H1 (cell line): ENCODE measurements around the gene OASL. TPM values are rescaled to one million over a fixed set of nuclear protein-coding genes. Genes with fewer than 3 reads are reported as not detected.

Experiments
- CTCF ChIA-PET: fragments of 300-600 bp; sonication (Branson Sonifier 250); formaldehyde crosslinking; loops from one replicate; lab custom pipeline; 2021; ENCODE audit not compliant: partially characterized antibody; lab: Charles Lee
- POLR2A ChIA-PET: fragments of 300-600 bp; sonication (Branson Sonifier 250); formaldehyde crosslinking; loops from one replicate; lab custom pipeline; 2021; ENCODE audit warnings: inconsistent platforms; ENCODE audit not compliant: partially characterized antibody; lab: Charles Lee
- DNase-seq, 2 experiments: peaks; one replicate each; pipeline versions ENCODE4 v3.0.0 to v3.0.0-alpha.2; 2010 to 2022; ENCODE audit warnings: low spot score in 2 of 2, low read depth in 1 of 2, mixed read lengths in 1 of 2
- FAIRE-seq: peaks from 2 replicates; lab custom pipeline; 2011; peaks lifted over from hg19 to GRCh38; lab: Jason Lieb, UNC
- H2AFZ ChIP-seq: 2 replicates; pipeline ENCODE4 v1.8.1; 2012; ENCODE audit warnings: low read length, inconsistent platforms
- H2AK5ac ChIP-seq: 2 replicates; pipeline ENCODE4 v1.6.1; 2013; ENCODE audit warnings: low read depth, low read length
- H2BK120ac ChIP-seq: replicated peaks from 2 replicates; pipeline ENCODE3; 2013; ENCODE audit warnings: low read depth, low read length, inconsistent platforms
- H2BK12ac ChIP-seq: 2 replicates; pipeline ENCODE4 v1.6.1; 2013; ENCODE audit warnings: low read depth, low read length
- H2BK15ac ChIP-seq: 2 replicates; pipeline ENCODE4 v1.6.1; 2013; ENCODE audit warnings: low read length
- H2BK20ac ChIP-seq: 2 replicates; pipeline ENCODE4 v1.6.1; 2013; ENCODE audit warnings: low read length
- H2BK5ac ChIP-seq: 2 replicates; pipeline ENCODE4 v1.6.1; 2013; ENCODE audit warnings: low read depth, low read length
- H3K14ac ChIP-seq: 2 replicates; pipeline ENCODE4 v1.6.1; 2013; ENCODE audit warnings: inconsistent platforms; ENCODE audit not compliant: insufficient read length
- H3K18ac ChIP-seq: 2 replicates; pipeline ENCODE4 v1.6.1; 2013; ENCODE audit warnings: low read length; ENCODE audit errors: extremely low read depth
- H3K23ac ChIP-seq: 2 replicates; pipeline ENCODE4 v1.6.1; 2013; ENCODE audit warnings: inconsistent platforms; ENCODE audit not compliant: insufficient read length
- H3K23me2 ChIP-seq: 2 replicates; pipeline ENCODE4 v1.6.1; 2013; ENCODE audit warnings: low read depth, low read length
- H3K27ac ChIP-seq: 2 replicates; pipeline ENCODE4 v1.6.1; 2011; ENCODE audit warnings: low read depth, low read length, inconsistent platforms
- H3K27me3 ChIP-seq, 4 experiments: replicated peaks in 1 of 4; 1 replicate in 1 of 4; 2 replicates in 3 of 4; pipeline versions ENCODE4 v1.6.1 to v1.8.1; 2011 to 2013; ENCODE audit warnings: low read length in 3 of 4, mild to moderate bottlenecking in 3 of 4, inconsistent platforms in 2 of 4, mixed read lengths in 2 of 4, moderate library complexity in 1 of 4; ENCODE audit not compliant: control insufficient read depth in 3 of 4, insufficient read depth in 3 of 4; ENCODE audit errors: extremely low read depth in 1 of 4
- H3K36me3 ChIP-seq, 4 experiments: 2 replicates each; pipeline versions ENCODE4 v1.6.1 to v1.8.1; 2011 to 2013; ENCODE audit warnings: mild to moderate bottlenecking in 4 of 4, low read length in 3 of 4, moderate library complexity in 2 of 4, control low read depth in 1 of 4, inconsistent platforms in 1 of 4; ENCODE audit not compliant: insufficient read depth in 4 of 4, control insufficient read depth in 2 of 4
- H3K4ac ChIP-seq: replicated peaks from 2 replicates; pipeline ENCODE3; 2013; ENCODE audit warnings: low read length, low read depth, mixed read lengths, inconsistent platforms; ENCODE audit not compliant: insufficient read length
- H3K4me1 ChIP-seq, 4 experiments: replicated peaks in 1 of 4; 1 replicate in 1 of 4; 2 replicates in 3 of 4; pipeline versions ENCODE4 v1.6.1 to v1.8.1; 2011 to 2013; ENCODE audit warnings: low read length in 3 of 4, inconsistent platforms in 2 of 4, mixed read lengths in 1 of 4; ENCODE audit not compliant: insufficient read depth in 4 of 4, control insufficient read depth in 3 of 4
- H3K4me2 ChIP-seq, 2 experiments: 2 replicates each; pipeline versions ENCODE4 v1.6.1 to v1.8.1; 2011 to 2013; ENCODE audit warnings: low read depth in 2 of 2, low read length in 2 of 2, control low read depth in 1 of 2, inconsistent platforms in 1 of 2, mild to moderate bottlenecking in 1 of 2; ENCODE audit not compliant: insufficient read depth in 1 of 2
- H3K4me3 ChIP-seq, 4 experiments: fragments of 200-600, 300-600 bp in 1 of 4; sonication (generic), shearing (Covaris generic), sonication (Bioruptor Twin) in 1 of 4; 2 replicates each; pipeline versions ENCODE4 v1.5.1 to v1.8.1; 2011 to 2016; ENCODE audit warnings: low read length in 4 of 4, low read depth in 3 of 4, control low read depth in 2 of 4, inconsistent platforms in 2 of 4, mild to moderate bottlenecking in 2 of 4, mixed read lengths in 1 of 4, moderate library complexity in 1 of 4; ENCODE audit not compliant: insufficient read depth in 2 of 4; ENCODE audit errors: extremely low read depth in 1 of 4
- H3K56ac ChIP-seq: replicated peaks from 2 replicates; pipeline ENCODE3; 2013; ENCODE audit warnings: low read depth, mild to moderate bottlenecking, mixed read lengths, low read length, inconsistent platforms; ENCODE audit not compliant: insufficient read length
- H3K79me1 ChIP-seq: 2 replicates; pipeline ENCODE4 v1.6.1; 2013; ENCODE audit warnings: low read depth, low read length, control low read depth
- H3K79me2 ChIP-seq, 2 experiments: 2 replicates each; pipeline versions ENCODE4 v1.6.1 to v1.8.1; 2012 to 2013; ENCODE audit warnings: low read length in 2 of 2, mild to moderate bottlenecking in 2 of 2, inconsistent platforms in 1 of 2; ENCODE audit not compliant: insufficient read depth in 2 of 2, control insufficient read depth in 1 of 2
- H3K9ac ChIP-seq, 4 experiments: replicated peaks in 1 of 4; 1 replicate in 1 of 4; 2 replicates in 3 of 4; pipeline versions ENCODE4 v1.6.1 to v1.8.1; 2011 to 2013; ENCODE audit warnings: low read depth in 3 of 4, low read length in 3 of 4, control low read depth in 2 of 4, mild to moderate bottlenecking in 2 of 4, moderate library complexity in 2 of 4, inconsistent platforms in 1 of 4; ENCODE audit errors: extremely low read depth in 1 of 4
- H3K9me3 ChIP-seq, 2 experiments: 2 replicates each; pipeline versions ENCODE4 v1.6.1 to v1.8.1; 2012 to 2013; ENCODE audit warnings: mild to moderate bottlenecking in 2 of 2, moderate library complexity in 2 of 2, control low read depth in 1 of 2, inconsistent platforms in 1 of 2, low read depth in 1 of 2, low read length in 1 of 2, mixed read lengths in 1 of 2; ENCODE audit not compliant: insufficient read depth in 2 of 2
- H4K20me1 ChIP-seq, 2 experiments: replicated peaks in 1 of 2; 2 replicates each; pipeline versions ENCODE3 to v1.8.1; 2011 to 2013; ENCODE audit warnings: inconsistent platforms in 2 of 2, low read length in 2 of 2, mild to moderate bottlenecking in 1 of 2; ENCODE audit not compliant: insufficient read depth in 2 of 2, control insufficient read depth in 1 of 2
- H4K5ac ChIP-seq: 2 replicates; pipeline ENCODE4 v1.6.1; 2013; ENCODE audit warnings: low read length, low read depth, mixed read lengths, inconsistent platforms; ENCODE audit not compliant: insufficient read length
- H4K8ac ChIP-seq: 2 replicates; pipeline ENCODE4 v1.8.0; 2013; ENCODE audit warnings: mild to moderate bottlenecking, moderate library complexity, low read length, inconsistent platforms; ENCODE audit not compliant: insufficient read depth; ENCODE audit errors: extremely low read depth
- H4K91ac ChIP-seq: replicated peaks from 2 replicates; pipeline ENCODE3; 2013; ENCODE audit warnings: low read length, mixed read lengths, inconsistent platforms; ENCODE audit not compliant: insufficient read length
- EP300 ChIP-seq, 2 experiments: IDR thresholded peaks; 1 replicate in 1 of 2; 2 replicates in 1 of 2; pipeline ENCODE4 v1.6.1; 2011 to 2012; ENCODE audit warnings: low read depth in 2 of 2, low read length in 2 of 2, mild to moderate bottlenecking in 2 of 2, borderline replicate concordance in 1 of 2, inconsistent platforms in 1 of 2, moderate library complexity in 1 of 2
- KDM4A ChIP-seq: IDR thresholded peaks from one replicate; pipeline ENCODE4 v1.7.1; 2012; ENCODE audit warnings: low read depth, mild to moderate bottlenecking, moderate library complexity, low read length, inconsistent platforms; ENCODE audit not compliant: severe bottlenecking
- NRF1 ChIP-seq: IDR thresholded peaks from 2 replicates; pipeline ENCODE4 v1.6.1; 2011; ENCODE audit warnings: mild to moderate bottlenecking, low read depth, low read length, improper control_type of control experiment
- RBBP5 ChIP-seq: IDR thresholded peaks from 2 replicates; pipeline ENCODE4 v1.7.1; 2012; ENCODE audit warnings: low read depth, mild to moderate bottlenecking, inconsistent platforms, low read length, moderate library complexity, borderline replicate concordance
- SAP30 ChIP-seq: fragments of 300-600 bp; sonication (generic); IDR thresholded peaks from 2 replicates; pipeline ENCODE4 v1.7.1; 2012; ENCODE audit warnings: low read length, moderate library complexity, mild to moderate bottlenecking, inconsistent platforms; ENCODE audit not compliant: insufficient read depth, insufficient replicate concordance
- WGBS, 2 experiments: shearing (Covaris generic) in 1 of 2; methylation state at CpG; one replicate each; pipeline versions ENCODE4 v1.1.6 to v1.1.7; 2013 to 2015; ENCODE audit warnings: low lambda C conversion rate in 2 of 2, mixed read lengths in 2 of 2, inconsistent platforms in 1 of 2, low coverage in 1 of 2, missing lambda C conversion rate in 1 of 2; ENCODE audit not compliant: insufficient replicate concordance in 2 of 2, insufficient coverage in 1 of 2, insufficient read length in 1 of 2; ENCODE audit errors: extremely low coverage in 1 of 2, missing lambda C conversion rate in 1 of 2; 5-methylcytosine and 5-hydroxymethylcytosine counted together
- polyA plus RNA-seq, 7 experiments: library from polyadenylated mRNA; depleted of rRNA in 3 of 7; stranded (reverse) in 5 of 7; unstranded in 2 of 7; fragments of >200 nt in 5 of 7; fragments of 200-250 nt in 2 of 7; gene quantifications; 1 replicate in 5 of 7; 2 replicates in 1 of 7; 4 replicates in 1 of 7; pipeline versions ENCODE4 v1.2.1 to v1.2.3, GENCODE V29; 2011 to 2013; ENCODE audit warnings: missing spikeins in 2 of 7, mixed read lengths in 2 of 7
- total RNA-seq: library from RNA; stranded (reverse); fragmentation: NEBNext Ultra II Directional; extraction: Animal tissue kit (Norgen Biotek cat#: 25700); gene quantifications from 2 replicates; pipeline ENCODE4 v1.2.1, GENCODE V29; 2021

The OASL gene
- total and polyA plus RNA-seq, 2 of the 8 experiments (the other 6 are each of a cell fraction or from before 2014, with no cell fraction given) = not detected

DNA sequence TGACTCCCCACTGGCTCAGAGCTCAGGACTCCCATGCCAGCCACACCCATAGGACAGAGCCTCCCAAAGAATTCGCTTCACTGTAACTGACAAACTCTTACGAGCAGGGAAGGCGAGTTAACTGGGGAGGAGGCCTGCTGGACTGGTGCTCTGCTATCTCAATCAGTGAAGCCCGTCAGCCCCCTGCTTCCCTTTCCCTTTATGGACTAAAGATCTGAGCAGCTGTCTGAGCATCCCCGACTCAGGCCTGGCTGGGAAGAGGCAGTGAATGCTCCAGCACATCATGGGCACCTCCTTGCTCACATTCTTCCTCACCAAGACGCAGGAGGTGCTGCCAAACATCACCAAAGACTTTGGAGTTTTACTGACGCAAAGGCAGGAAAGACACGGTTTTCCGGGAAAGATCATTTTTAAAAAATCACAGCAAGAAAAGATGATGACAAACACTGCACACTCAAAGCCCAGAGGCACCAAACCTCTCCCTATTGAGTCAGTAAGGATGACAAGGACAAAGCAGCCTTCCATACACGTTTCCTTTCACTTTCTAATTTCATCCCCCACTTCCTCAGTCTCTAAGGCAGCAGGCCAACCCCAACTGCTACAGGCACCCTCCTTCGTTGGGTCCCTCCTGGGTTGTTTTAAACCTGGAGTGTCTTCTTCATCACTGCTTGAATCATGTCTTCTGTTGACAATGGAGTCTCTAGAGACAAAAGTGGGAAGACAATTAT, 48.6 kb upstream of the OASL start:
- CTCF ChIA-PET = interaction anchor here (1.0 to 2.6 kb wide), 4 partner anchors 11 to 356 kb away, joined by 3 to 23 read pairs (median 4); no protein-coding TSS in a partner anchor
- Histone ChIP-seq H3K9me3 (no peaks in the 10 kb centered on the region; a peak in 1 of 4 replicates), H4K20me1 (no peaks in the 10 kb centered on the region), H2AK5ac (no peak overlapping the region), H3K4me1 (peaks cover 0 to 4% (median 0%) of the 10 kb centered on the region in 4 experiments; a peak in 1 of 7 replicates), H3K4me2 (no peak overlapping the region), H3K27me3 (no peaks in the 10 kb centered on the region), H3K79me2 (no peaks in the 10 kb centered on the region), H3K23ac (no peak overlapping the region), H2BK12ac (no peak overlapping the region), H3K23me2 (no peaks in the 10 kb centered on the region), H3K9ac (no peak overlapping the region), H2BK5ac (peak overlapping the region; percentile 12; the same call in 1 of the 2 replicates), H2AFZ (no peak overlapping the region), H3K18ac (no peak overlapping the region), H4K8ac (no peak overlapping the region), H3K79me1 (no peaks in the 10 kb centered on the region), H2BK120ac (no peak overlapping the region), H4K5ac (no peak overlapping the region), H3K36me3 (no peaks in the 10 kb centered on the region), H3K56ac (no peak overlapping the region), H3K4me3 (no peak overlapping the region), H2BK20ac (no peak overlapping the region), H3K27ac (no peak overlapping the region), H2BK15ac (no peak overlapping the region), H3K4ac (no peak overlapping the region), H4K91ac (no peak overlapping the region), H3K14ac (no peak overlapping the region)
- WGBS, 2 experiments = 71% methylated on average over 11 of the region's 11 CpGs; no CpG with 5 or more reads in 1 of the 2 experiments
- TF ChIP-seq RBBP5 = no peak
- TF ChIP-seq NRF1 = no peak
- no peak for TF ChIP-seq KDM4A
- no peak for TF ChIP-seq EP300 (IDR thresholded peaks at IDR 0.05; ENCODE audit: borderline replicate concordance in 1 of 2, low read depth in 2 of 2, low read length in 2 of 2)
- TF ChIP-seq SAP30 = no peak
- POLR2A ChIA-PET = no interaction called here
- FAIRE-seq (no peak), DNase-seq (peak in 1 of 2 experiments; percentile 19)
